GM18508 (cell line): ENCODE data around the gene PRKN.

Experiments used
- ATAC-seq: cut with Tn5 transposase; IDR thresholded peaks from one replicate; pipeline ENCODE4 v1.9.1; 2021; ENCODE audit warnings: moderate number of reproducible peaks; ENCODE audit not compliant: insufficient read depth, unreplicated experiment

PRKN gene

DNA sequence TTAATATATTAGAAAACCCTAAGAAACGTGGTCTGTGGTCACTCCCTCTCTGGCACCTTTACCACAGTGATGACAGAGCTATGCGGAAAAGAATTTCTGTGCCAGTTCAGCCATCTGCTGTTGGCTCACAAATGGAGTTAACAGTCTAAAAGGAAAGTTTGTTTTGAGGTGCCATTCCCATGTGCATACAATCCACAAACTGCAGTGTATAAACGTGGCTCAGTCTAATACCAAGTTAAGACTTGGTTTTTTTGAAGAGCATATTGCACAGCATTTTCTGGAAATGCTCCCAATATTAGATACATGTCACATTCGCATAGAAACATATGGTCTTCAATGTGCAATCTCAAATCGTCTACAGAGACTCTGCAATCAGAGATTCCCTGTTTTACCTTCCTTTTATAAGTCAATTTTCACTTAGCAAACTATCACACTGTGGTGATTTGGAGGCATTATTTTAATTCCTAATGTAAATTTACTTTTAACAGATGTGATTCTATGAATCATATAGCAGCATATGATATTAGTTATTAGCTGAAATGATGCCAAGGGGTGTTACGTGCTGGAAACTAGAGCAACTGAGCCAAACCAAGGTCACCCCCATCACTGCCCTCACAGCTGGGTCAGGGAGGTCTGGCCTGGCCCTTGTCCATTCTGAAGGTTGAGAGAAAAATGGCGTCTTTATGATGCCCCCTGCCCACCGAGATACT, 383.5 kb downstream of the PRKN start:
- ATAC-seq, result no peak

DNA sequence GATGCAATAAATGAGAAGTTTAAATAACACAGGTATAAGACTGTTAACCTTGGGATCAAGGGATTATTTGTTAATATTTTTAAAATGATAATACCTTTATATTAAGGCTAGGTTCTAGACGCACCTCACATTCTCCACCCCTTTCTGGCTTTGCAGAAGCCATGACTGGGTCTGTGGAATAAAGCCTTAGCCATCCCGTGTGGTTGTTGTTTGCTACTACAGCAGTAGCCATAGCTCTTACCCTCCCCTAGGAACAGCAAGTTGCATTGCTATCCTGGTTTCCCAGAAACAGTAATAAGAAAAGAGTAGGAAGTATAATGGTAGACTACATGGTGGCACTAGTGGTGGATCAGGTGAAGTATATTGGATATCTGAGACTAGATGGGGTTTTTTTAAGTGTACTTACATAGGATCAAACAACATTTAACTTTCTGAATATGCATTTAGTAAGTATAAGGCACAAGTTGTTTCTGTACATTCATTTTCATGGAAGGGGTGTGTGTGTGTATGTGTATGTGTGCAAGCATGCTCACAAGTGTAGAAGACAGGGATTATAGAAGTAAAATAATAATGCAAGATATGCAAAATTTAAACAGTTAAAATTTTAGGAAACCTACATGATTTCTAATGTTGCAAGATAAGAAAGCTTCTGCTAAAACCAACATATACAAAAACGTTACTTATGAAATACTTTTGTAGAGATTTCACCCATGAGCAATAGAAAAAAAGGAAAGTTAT, 384.2 kb downstream of the PRKN start:
- no peak for ATAC-seq

DNA sequence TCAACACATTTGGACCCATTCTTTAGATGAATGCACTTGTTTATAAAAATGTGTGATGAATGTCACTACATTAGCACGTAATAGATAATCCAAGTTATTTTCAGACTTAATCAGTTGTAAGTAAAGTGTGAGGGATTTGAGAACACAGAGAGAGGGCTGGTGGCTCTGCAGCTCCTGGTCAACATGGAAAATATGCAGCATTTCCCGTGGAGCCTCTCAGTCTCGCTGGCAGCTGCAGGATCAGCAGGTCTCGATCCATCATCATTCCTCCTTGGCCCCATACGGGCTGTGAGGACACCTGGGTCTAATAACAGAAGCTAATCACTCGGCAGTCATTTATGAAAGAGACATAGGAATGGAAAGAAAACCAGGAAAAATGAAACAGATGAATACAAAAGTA, 390.2 kb downstream of the PRKN start:
- ATAC-seq, result no peak

DNA sequence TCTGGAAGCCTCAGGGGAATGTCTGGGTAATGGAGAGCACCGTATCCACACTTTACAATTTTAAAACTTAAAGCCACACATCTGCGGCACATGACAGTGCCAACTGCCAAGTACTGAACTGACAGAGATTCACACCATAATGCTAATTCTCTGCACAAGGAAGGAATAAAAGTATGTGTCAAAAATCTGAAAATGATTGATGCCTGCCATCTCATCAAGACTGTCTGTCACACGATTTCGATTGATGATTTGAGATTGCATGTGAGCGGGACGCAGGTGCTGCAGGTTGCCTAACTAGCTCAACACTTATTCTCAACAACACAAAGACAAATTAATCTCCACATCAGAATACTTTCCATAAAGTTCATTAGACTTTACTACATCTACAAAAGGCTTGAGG, 391.2 kb downstream of the PRKN start:
- ATAC-seq, result no peak

DNA sequence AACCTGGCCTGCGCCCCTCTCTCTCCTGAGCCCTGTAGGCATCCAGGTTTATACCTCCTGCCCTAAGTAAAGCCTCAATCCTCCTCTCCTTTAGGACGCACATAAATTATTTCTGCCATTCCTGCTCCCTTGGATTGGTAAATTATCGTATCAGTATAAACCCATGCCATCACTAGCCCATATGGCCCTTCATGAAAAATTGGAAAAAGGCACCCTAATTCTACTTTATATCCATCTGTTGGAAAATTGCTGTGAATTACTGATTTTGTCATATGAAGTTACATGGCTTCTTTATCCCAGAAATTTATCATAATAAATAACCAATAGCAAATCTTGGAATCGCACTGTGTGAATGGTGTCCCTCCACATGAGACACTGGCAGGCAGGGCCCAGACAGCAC, 395.2 kb downstream of the PRKN start:
- no peak for ATAC-seq

DNA sequence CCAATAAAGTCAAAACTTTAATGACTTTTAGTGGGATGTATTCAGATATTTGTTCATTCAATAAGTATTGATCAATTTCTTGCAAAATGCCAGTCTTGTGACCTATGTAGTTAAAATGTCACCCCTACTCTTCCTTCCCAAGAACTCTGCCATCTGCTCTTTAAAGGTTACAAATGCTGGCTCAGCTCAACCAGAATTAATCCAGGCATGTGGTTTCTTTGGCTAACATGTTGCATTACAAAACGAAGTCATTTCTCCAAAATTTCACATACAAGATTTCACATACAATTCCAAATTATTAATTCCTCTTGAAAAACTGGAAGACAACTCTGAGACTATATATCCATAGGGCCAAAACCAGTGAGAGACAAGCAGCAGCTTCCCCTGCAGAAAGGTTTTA, 395.7 kb downstream of the PRKN start:
- ATAC-seq, result no peak

DNA sequence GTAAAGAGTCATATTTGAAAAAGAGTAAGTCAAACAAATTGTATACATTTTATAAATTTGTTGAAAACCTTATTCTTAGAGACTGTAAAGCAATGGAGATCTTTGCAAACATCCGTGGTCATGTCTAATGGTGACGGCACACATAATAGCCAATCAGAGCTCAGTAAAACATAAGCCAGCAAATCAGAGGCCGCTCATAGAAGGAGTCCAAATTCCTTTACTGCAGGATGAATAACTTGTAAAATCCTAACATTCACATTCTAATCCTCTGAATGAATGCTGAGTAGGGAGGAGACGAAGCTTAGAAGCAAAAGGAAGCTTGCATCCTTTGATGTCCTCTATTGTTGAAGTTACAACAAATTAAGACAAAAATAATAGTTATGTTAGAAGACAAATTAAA, 401.7 kb downstream of the PRKN start:
- no peak for ATAC-seq

DNA sequence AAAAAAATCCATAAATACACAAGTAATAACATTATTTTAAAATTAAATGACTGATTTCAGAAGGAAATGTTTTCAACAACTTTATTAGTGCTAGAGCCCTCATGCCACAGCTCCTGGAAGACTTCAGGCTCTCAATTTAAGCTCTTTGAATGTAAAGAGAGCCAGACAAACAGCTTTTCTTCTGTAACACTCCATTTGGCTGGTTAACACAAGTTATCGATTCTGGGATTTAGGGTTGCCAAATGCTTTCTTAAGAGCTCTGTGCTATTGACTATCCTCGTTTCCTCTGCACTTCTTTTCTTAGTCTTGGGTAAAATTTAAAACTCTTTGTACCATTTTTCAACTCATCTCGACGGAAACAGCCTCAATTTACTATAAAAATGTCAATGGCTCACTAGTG, 402.5 kb downstream of the PRKN start:
- no peak for ATAC-seq

DNA sequence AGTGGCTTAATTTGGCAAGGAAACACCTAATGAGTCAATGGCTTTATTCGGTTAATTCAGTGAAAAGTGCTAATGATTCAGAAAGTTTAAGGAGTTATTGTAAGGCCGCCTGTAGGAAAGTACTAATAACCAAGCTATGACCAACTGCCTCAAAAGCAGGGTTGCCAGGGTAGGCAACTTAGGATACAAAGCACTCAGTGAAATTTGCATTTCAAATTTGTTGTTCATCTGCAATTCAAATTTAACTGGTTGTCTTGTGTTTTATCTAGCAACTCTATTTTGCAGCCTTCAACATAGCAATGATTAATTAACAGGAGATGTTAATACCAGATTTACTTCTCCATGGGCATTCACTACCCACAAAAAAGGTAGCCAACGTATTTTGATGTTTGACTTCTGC, 412.3 kb downstream of the PRKN start:
- ATAC-seq, result no peak

DNA sequence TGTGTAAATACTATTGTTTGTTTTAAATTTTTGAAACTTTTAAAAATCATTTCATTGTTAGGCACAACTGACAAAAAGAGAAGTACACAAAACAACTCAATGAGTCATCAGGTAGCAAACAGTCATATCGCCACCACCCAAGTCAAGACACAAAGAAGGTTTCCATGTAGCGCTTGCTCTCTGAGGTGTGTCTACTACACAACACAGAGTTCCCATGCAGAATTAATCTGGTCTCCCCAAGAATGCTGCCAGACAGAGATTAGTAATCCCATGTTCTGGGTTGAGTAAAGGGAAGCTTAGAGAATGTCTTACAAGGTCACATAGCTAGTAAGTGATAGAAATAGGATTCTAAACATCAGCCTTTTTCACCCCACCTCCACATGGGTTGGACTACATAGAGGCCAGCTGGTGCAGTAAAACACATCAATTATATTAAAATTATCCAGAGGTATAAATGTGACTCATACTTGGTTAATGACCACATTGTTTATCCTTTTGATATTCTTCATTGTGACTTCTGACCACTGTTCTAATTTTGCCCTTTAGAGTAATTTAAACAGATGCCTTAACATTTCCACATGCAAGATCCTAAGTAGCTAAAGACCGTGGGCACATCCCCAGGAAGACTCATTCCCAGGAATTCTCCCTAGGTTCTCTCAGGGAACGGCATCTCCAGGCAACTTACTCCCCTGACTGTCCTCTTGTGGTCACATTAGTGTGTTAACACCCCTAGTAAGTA, 413.5 kb downstream of the PRKN start:
- no peak for ATAC-seq

DNA sequence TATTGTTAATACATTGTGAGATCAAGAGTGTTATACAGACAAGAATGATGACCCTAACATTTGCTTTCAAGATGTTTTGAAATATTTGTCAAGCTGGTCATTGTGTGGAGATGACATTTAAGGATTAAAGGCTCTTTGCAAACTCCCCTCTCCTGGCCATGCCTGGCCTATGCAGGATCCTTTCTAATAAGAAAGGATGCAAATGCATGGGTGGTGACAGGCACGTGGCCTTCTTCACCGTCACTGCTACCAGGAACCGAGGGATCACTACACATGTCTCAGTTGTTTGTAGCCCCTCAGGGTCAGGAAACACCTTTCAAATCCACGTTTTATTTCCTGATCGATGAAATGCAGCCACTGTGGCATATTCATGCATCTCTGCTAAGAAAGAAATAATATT, 419.7 kb downstream of the PRKN start:
- no peak for ATAC-seq

DNA sequence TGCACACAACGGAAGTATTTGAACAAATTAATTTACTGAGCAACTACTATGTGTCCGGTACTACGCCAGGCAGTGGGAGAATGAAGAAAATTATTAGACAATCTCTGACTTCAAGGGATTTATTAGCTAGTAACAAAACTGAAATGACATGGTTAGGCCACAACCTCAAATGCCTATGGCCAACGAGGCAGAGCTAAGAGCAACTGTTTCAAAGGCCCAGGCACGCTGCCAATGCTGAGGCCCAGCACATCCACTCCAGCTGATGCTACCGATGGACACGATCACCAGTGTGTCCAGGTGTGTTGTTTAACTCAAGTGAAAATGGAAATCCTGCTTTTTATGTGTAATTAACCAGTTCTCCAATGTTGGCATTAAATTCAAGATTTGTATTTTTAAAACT, 420.9 kb downstream of the PRKN start:
- ATAC-seq, result no peak

DNA sequence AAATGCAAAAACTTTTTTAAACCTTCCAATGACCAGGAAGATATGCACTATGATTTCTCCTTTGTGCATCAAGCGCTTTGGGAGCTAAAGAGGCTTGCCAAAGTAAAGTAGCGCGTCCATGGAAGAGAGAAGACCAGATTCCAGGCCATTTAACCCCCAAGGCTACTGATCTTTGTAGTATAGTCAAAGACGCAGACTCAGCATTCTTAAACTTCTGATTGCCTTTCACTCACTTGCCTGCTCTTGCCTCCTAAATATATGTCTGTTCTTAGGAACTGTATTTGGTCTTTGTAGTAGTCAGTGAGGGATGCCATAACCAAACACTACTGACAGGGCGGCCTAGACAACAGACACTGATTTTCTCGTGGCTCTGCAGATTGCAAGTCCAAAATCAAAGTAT, 426.4 kb downstream of the PRKN start:
- ATAC-seq, result no peak

DNA sequence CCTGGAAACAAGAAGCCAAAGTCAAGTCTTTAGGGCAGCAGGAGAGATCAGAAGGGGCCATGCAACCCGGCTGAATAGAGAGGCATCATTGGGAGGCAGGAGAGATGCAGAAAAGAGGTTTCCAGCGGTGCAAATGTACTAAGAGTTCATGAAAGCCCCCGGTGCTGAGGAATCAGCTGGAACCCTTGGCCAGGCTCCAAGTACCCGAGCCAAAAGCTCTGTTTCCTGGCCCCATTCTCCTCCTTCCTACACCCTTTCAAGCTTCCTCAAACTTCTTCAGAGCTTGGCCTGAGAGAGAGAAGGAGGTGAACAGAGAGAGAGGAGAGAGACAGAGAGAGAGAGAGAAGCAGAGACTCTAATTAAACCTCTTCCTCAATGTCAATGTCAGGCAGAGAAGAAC, 433.5 kb downstream of the PRKN start:
- ATAC-seq, result no peak

DNA sequence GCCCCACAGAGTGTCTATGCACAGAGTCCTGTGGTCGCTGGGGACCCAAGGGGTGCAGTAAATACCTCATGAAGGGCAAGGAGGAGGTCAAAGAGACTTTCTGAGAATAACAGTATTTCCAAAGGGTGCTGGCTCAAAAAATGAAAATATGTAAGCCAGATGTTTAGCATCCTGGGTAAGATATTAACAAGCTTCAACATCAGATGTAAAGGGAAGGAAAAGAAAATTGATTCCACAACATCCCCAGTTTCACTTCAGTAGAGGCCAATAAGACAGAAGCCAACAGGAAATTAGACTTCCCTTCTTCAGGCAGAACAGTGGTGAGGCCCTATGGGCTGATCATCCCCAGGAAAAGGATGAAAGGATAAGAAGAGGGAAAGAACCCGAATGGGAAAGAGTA, 434.7 kb downstream of the PRKN start:
- ATAC-seq, result no peak

DNA sequence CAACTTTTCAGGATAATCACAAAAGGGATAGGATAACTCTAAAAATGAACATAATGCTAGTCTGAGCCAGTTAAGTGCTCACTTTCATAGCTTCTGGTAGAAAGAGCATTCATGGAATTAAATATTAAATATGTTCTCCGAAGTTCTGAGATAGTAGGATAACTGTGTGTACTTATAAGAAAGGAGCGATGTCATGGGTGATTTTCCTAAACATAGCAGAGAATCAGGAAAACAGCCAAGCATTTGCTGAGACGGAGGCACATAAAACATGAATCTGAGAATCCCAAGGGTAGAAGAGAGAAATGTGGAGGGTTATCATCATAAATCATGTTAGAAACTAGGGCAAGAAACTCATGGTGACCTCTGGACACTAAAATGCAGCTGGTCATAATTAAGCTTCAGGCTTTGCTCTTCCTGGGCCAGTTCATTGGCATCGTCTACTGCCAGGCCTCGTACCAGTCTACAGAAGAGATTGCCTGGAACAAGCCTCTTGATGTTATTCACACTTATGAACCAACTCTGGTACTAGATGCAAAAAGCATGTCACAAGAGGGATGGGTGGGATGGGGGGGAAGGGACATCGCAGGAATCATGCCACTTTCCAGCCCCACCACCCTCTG, 436.6 kb downstream of the PRKN start:
- ATAC-seq, result no peak

DNA sequence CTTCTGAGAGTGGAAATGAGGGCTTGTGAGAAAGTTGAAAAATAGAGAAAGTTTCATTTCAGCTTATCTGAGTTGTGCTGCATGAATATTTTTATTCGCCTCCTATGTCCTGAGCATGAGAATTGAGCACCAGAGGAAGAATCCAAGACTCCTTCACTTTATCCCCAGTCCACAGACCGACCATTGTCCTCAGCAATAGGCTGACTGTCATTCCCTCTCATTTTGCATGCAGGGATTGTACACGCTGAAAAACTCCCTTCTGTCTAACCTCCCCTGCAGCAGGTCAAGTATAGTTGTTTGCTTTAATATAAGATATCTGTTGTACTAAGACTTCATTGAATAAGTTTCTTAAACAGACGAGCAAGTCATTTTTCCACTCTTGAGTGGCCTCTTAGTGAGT, 437.6 kb downstream of the PRKN start:
- no peak for ATAC-seq

DNA sequence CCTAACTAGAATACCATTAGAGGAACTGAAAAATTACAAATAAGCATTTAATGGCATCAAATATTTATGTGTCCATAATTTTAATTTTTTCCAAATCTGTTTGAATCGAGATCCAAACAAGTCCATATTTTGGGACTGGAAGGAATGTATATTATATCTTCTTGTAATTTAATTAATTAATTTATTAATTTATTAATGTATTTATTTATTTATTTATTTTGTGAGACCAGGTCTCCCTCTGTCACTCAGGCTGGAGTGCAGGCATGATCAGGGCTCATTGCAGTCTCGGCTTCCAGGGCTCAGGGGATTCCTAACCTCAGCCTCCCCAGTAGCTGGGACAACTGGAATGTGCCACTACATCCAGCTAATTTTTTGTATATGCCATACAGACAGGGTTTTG, 453.6 kb downstream of the PRKN start:
- no peak for ATAC-seq

DNA sequence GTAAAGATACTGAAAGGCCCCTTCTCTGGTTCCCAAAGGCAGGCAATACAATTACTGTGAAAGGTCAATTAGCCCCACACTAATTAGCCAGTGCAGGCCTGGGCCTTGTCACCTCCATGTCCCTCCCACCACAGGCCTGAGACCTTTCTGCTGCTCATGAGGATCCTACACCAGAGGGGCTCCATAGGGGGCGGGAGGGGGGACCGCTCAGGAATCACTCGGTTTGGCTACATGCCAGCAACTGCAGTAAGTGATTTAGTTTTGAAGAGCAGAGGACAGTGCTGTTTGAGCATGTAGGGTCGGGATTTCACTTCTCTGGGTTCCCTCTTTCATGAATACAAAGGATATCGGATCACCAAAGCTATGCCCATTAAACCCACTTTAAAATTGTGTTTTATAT, 455.6 kb downstream of the PRKN start:
- ATAC-seq, result no peak

DNA sequence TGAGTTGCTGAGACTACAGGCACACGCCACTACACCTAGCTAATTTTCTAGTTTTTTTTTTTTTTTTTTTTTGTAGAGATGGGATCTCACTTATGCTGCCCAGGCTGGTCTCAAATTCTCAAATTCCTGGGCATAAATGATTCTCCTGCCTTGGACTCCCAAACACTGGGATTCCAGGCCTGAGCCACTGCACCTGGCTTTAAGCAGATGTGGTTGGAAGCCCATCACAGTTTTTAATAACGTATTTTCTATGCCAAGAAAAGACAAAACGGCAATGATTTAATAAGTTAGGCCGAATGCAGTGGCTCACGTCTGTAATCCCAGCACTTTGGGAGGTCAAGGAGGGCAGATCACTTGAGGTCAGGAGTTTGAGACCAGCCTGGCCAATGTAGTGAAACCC, 456.6 kb downstream of the PRKN start:
- no peak for ATAC-seq

DNA sequence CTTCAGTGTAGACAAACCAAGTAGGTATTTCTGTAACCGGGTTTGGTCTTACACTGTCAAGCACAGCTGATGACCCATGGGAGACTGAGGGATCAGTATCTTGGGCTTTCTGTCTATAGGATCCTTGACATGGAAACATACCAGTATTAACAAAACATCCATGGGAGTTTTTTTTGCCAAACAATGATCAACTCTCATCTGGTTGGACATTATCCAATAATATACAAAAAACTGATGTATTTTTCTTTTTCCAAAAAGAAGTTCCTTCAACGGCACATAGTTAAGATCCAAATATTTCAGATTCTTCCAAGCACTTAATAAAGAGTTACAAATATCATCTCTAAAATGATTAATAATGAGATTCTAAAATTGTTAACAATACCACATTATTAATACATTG, 459.9 kb downstream of the PRKN start:
- ATAC-seq, result no peak
